HG02798 (cell line): ENCODE results near the gene SEMA6A.
A peak's percentile ranks its signal among the peaks of the same experiment; 100 is the strongest.

Experiments
- ATAC-seq: cut with Tn5 transposase; IDR thresholded peaks from one replicate; pipeline ENCODE4 v1.9.1; 2021; ENCODE audit warnings: mild to moderate bottlenecking; ENCODE audit not compliant: unreplicated experiment, poor library complexity

SEMA6A gene

GRCh38 chr5:116574367-116575325 lies at the start of gene SEMA6A:
Gene SEMA6A (minus strand): TSS chr5:116574823. CDS start chr5:116504944, 69,879 bp downstream.
- ATAC-seq = peak; percentile 71

- ATAC-seq = no peak
Measured at GRCh38 chr5:116622375-116623050, 47.9 kb upstream of the SEMA6A start.

- no peak for ATAC-seq
Measured at GRCh38 chr5:116621599-116621998, 47.0 kb upstream of the SEMA6A start.

- ATAC-seq = no peak
Measured at GRCh38 chr5:116616876-116617275, 42.3 kb upstream of the SEMA6A start.

GRCh38 chr5:116614603-116614920 lies 39.9 kb upstream of the SEMA6A start:
- ATAC-seq = no peak

GRCh38 chr5:116613445-116613844 lies 38.8 kb upstream of the SEMA6A start:
- no peak for ATAC-seq

- no peak for ATAC-seq
Measured at GRCh38 chr5:116612431-116612830, 37.8 kb upstream of the SEMA6A start.

- no peak for ATAC-seq
Measured at GRCh38 chr5:116605310-116606070, 30.9 kb upstream of the SEMA6A start.

- ATAC-seq = no peak
Measured at GRCh38 chr5:116604805-116605204, 30.2 kb upstream of the SEMA6A start.

- ATAC-seq = no peak
Measured at GRCh38 chr5:116600876-116601275, 26.3 kb upstream of the SEMA6A start.

GRCh38 chr5:116598911-116599310 lies 24.3 kb upstream of the SEMA6A start:
- ATAC-seq = no peak

GRCh38 chr5:116595498-116595897 lies 20.9 kb upstream of the SEMA6A start:
- no peak for ATAC-seq

- no peak for ATAC-seq
Measured at GRCh38 chr5:116593340-116593739, 18.7 kb upstream of the SEMA6A start.

- ATAC-seq = no peak
Measured at GRCh38 chr5:116585227-116585626, 10.6 kb upstream of the SEMA6A start.

- ATAC-seq = no peak
Measured at GRCh38 chr5:116583862-116584222, 9.2 kb upstream of the SEMA6A start.

- ATAC-seq = peak; percentile 42
Measured at GRCh38 chr5:116583085-116583861, 8.7 kb upstream of the SEMA6A start.

GRCh38 chr5:116581910-116582309 lies 7.3 kb upstream of the SEMA6A start:
- no peak for ATAC-seq

- no peak for ATAC-seq
Measured at GRCh38 chr5:116579144-116579543, 4.5 kb upstream of the SEMA6A start.

- ATAC-seq = no peak
Measured at GRCh38 chr5:116578676-116579075, 4.1 kb upstream of the SEMA6A start.
